ENCODE results near the gene MYO1G.

DNA sequence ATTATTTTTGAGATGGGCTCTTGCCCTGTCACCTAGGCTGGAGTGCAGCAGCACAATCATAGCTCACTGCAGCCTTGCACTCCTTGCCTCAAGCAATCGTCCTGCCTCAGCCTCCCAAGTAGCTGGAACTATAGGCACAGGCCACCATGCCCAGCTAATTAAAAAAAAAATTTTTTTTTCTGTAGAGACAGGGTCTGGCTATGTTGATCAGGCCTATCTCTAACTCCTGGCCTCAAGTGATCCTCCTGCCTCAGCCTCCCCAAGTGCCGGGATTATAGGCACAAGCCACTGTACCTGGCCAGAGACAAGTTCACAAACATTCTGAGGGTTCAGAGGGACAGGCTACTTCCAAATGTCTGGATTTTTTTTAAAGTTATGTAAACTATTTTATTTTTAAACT, 61.4 kb downstream of the MYO1G start:
- TF ChIP-seq POLR2A (IDR thresholded peaks at IDR 0.05; ENCODE audit: low read depth, low read length) (no peak), POLR2AphosphoS5 (IDR thresholded peaks at IDR 0.05; ENCODE audit: low read depth, low read length) (no peak), TAF1 (IDR thresholded peaks at IDR 0.05; ENCODE audit: borderline replicate concordance, low read depth, low read length) (no peak)
